KMS-11 (cell line): ENCODE data around the gene ITGAV.
A peak's percentile ranks its signal among the peaks of the same experiment; 100 is the strongest.

Experiments
- H2AFZ ChIP-seq: fragments of 200-600 bp; sonication (generic); 2 replicates; pipeline ENCODE4 v1.6.1; 2016; ENCODE audit warnings: antibody characterized with exemption, mixed run types, low read depth
- H3K27ac ChIP-seq: fragments of 200-600 bp; sonication (generic); 2 replicates; pipeline ENCODE4 v1.6.1; 2016; ENCODE audit warnings: mild to moderate bottlenecking, mixed run types
- H3K27me3 ChIP-seq: fragments of 200-600 bp; sonication (generic); 2 replicates; pipeline ENCODE4 v1.6.1; 2017; ENCODE audit warnings: mild to moderate bottlenecking, low read depth, mixed run types, moderate library complexity; ENCODE audit not compliant: insufficient read depth
- H3K36me3 ChIP-seq: fragments of 200-600 bp; sonication (generic); 2 replicates; pipeline ENCODE4 v1.6.1; 2017; ENCODE audit warnings: mild to moderate bottlenecking, mixed run types; ENCODE audit not compliant: insufficient read depth
- H3K4me1 ChIP-seq: fragments of 200-600 bp; sonication (generic); 2 replicates; pipeline ENCODE4 v1.6.1; 2016; ENCODE audit warnings: mild to moderate bottlenecking, low read depth, mixed run types; ENCODE audit not compliant: poor library complexity, severe bottlenecking
- H3K4me2 ChIP-seq: fragments of 200-600 bp; sonication (generic); 2 replicates; pipeline ENCODE4 v1.7.0; 2016; ENCODE audit warnings: mild to moderate bottlenecking, mixed run types
- H3K4me3 ChIP-seq: fragments of 200-600 bp; sonication (generic); IDR thresholded peaks from 2 replicates; pipeline ENCODE4 v1.6.1; 2017; ENCODE audit warnings: low read depth, low read length, mixed read lengths; ENCODE audit not compliant: insufficient read depth
- H3K79me2 ChIP-seq: fragments of 200-600 bp; sonication (generic); 2 replicates; pipeline ENCODE4 v1.6.1; 2016; ENCODE audit warnings: low read depth, mixed run types; ENCODE audit not compliant: insufficient read depth
- H3K9ac ChIP-seq: fragments of 200-600 bp; sonication (generic); 2 replicates; pipeline ENCODE4 v1.6.1; 2016; ENCODE audit warnings: mild to moderate bottlenecking, mixed run types
- H4K20me1 ChIP-seq: fragments of 200-600 bp; sonication (generic); 2 replicates; pipeline ENCODE4 v1.6.1; 2016; ENCODE audit warnings: mild to moderate bottlenecking, mixed run types; ENCODE audit not compliant: insufficient read depth
- TF ChIP-seq, protein P1 (sequence below): fragments of 200-600 bp; sonication (generic); conservative IDR thresholded peaks from 2 replicates; pipeline ENCODE4 v1.6.1; 2017; ENCODE audit warnings: low read depth, mild to moderate bottlenecking, antibody characterized with exemption, low read length, moderate library complexity, mixed read lengths

ITGAV gene

DNA sequence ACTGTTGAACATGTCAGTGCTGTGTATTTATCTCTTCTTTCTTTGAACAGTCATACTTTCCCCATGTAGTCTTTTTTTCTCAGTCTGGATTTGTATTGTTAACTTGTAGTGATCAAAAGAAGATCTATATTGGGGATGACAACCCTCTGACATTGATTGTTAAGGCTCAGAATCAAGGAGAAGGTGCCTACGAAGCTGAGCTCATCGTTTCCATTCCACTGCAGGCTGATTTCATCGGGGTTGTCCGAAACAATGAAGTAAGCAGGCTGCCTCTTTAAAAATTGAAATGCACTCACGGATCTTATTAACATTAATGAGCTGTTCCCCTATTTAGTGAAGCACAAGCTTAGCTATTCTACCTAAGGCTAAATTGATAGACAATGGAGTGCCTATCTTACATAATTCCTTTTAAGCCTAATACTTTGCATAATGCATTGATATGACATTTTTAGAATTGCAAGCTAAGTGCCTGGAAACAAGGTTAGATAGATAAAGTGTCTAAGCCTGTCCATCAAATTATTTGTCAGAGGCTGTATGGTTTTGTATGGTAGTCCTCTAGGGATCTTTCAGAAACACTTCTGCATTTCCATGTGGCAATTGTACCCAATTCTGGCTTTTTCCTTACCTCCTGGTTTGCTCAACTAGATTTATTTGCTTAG, 74.7 kb downstream of the ITGAV start:
- Histone ChIP-seq H3K9ac (no peak overlapping the region), H3K4me1 (peaks cover 9% of the 10 kb centered on the region), H4K20me1 (no peaks in the 10 kb centered on the region), H3K79me2 (no peaks in the 10 kb centered on the region), H2AFZ (no peak overlapping the region), H3K36me3 (peaks cover under 1% of the 10 kb centered on the region; the same call in 1 of the 2 replicates), H3K27me3 (no peaks in the 10 kb centered on the region), H3K27ac (no peak overlapping the region), H3K4me2 (no peak overlapping the region), H3K4me3 (no peak overlapping the region)
- TF ChIP-seq, protein P1, sequence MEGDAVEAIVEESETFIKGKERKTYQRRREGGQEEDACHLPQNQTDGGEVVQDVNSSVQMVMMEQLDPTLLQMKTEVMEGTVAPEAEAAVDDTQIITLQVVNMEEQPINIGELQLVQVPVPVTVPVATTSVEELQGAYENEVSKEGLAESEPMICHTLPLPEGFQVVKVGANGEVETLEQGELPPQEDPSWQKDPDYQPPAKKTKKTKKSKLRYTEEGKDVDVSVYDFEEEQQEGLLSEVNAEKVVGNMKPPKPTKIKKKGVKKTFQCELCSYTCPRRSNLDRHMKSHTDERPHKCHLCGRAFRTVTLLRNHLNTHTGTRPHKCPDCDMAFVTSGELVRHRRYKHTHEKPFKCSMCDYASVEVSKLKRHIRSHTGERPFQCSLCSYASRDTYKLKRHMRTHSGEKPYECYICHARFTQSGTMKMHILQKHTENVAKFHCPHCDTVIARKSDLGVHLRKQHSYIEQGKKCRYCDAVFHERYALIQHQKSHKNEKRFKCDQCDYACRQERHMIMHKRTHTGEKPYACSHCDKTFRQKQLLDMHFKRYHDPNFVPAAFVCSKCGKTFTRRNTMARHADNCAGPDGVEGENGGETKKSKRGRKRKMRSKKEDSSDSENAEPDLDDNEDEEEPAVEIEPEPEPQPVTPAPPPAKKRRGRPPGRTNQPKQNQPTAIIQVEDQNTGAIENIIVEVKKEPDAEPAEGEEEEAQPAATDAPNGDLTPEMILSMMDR, result no peak

DNA sequence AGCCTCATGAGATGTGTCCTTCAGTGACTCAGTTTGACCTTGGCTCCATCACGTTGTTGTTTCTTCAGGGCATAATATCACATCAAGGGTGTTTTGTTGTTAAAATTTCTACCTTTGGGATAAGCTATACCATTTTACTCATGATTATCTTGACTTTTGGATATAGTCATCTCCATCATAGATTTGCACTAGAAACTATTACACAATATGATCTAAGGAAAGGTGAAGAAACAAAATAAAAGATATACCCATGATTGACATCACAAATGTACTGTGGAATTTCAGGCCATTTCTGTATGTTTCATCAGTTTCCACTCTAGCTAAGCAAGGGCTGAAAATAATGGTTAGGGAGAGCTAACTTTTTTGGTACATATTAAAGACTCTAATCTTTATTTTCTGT, 79.3 kb downstream of the ITGAV start:
- TF ChIP-seq, protein P1, result no peak
- H3K4me3 ChIP-seq, result no peak overlapping the region
- no peak overlapping the region for H3K27ac ChIP-seq
- no peak overlapping the region for H3K9ac ChIP-seq
- no peaks in the 10 kb centered on the region for H3K27me3 ChIP-seq
- no peaks in the 10 kb centered on the region for H3K79me2 ChIP-seq
- no peak overlapping the region; the same call in 1 of the 2 replicates for H3K4me2 ChIP-seq
- H3K36me3 ChIP-seq, result peaks cover 3% of the 10 kb centered on the region; the same call in 1 of the 2 replicates
- no peaks in the 10 kb centered on the region for H4K20me1 ChIP-seq
- no peak overlapping the region for H2AFZ ChIP-seq
- peaks cover 31% of the 10 kb centered on the region for H3K4me1 ChIP-seq

GRCh38 chr2:186670831-186671230, 81.0 kb downstream of the ITGAV start:
- TF ChIP-seq, protein P1, result no peak
- Histone ChIP-seq H2AFZ (no peak overlapping the region), H3K4me1 (peaks cover 31% of the 10 kb centered on the region), H4K20me1 (no peaks in the 10 kb centered on the region), H3K27ac (peak overlapping the region; percentile 50), H3K4me2 (peak overlapping the region; percentile 36), H3K79me2 (no peaks in the 10 kb centered on the region), H3K27me3 (no peaks in the 10 kb centered on the region), H3K9ac (no peak overlapping the region), H3K36me3 (peaks cover 3% of the 10 kb centered on the region; the same call in 1 of the 2 replicates), H3K4me3 (no peak overlapping the region)

DNA sequence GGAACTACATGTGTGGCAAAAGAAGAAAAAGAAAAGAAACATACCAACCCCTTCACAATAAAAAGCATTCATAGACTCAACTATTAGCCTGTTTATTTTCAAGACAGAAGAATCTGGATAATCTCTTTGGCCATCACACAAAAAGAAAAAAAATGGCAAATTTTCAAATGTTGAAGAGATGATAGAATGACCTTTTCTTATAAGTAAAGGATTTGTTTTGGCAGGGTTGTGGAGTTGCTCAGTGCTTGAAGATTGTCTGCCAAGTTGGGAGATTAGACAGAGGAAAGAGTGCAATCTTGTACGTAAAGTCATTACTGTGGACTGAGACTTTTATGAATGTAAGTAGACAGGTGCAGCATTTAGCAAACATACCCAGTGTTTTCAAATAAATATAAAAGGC, 85.5 kb downstream of the ITGAV start:
- no peak overlapping the region for H2AFZ ChIP-seq
- no peaks in the 10 kb centered on the region for H3K79me2 ChIP-seq
- no peaks in the 10 kb centered on the region; the same call in 1 of the 2 replicates for H3K36me3 ChIP-seq
- no peak overlapping the region for H3K4me2 ChIP-seq
- TF ChIP-seq, protein P1, result no peak
- no peak overlapping the region for H3K4me3 ChIP-seq
- H3K9ac ChIP-seq, result no peak overlapping the region
- H3K4me1 ChIP-seq, result peaks cover 14% of the 10 kb centered on the region
- H3K27me3 ChIP-seq, result no peaks in the 10 kb centered on the region
- H4K20me1 ChIP-seq, result no peaks in the 10 kb centered on the region
- H3K27ac ChIP-seq, result no peak overlapping the region
